Calu3 (cell line): Measurements from ENCODE around the gene DHFR2. TPM values are rescaled to one million over a fixed set of nuclear protein-coding genes. Genes with fewer than 3 reads are reported as not detected.
"Not testable (repeated sequence)": the region's sequence is repeated elsewhere in the genome, so short reads cannot be mapped to it uniquely, and the experiment has no call there.

ENCODE experiments used
- Bru-seq: library from RNA; stranded (reverse); fragments of 400-500 nt; gene quantifications from one replicate; lab custom pipeline; 2021; lab: Mats Ljungman, UMichigan
- BruChase-seq, 2 experiments: library from RNA; stranded (reverse); fragments of 400-500 nt; gene quantifications; one replicate each; lab custom pipeline; 2021; lab: Mats Ljungman, UMichigan
- BruUV-seq: library from RNA; stranded (reverse); fragments of 400-500 nt; replicated peaks from 2 replicates; lab custom pipeline; 2021; lab: Mats Ljungman, UMichigan
- CTCF ChIA-PET: fragments of 300-600 bp; sonication (Branson Sonifier 250); formaldehyde crosslinking; loops from one replicate; lab custom pipeline; 2022; ENCODE audit warnings: antibody characterized with exemption; lab: Charles Lee
- DNase-seq: peaks from one replicate; pipeline ENCODE4 v3.0.0; 2022
- H3K27ac Mint-ChIP-seq: one replicate; pipeline ENCODE4 v1.8.0; 2022; ENCODE audit warnings: mixed read lengths; ENCODE audit not compliant: unreplicated experiment
- H3K27me3 Mint-ChIP-seq: one replicate; pipeline ENCODE4 v1.8.0; 2022; ENCODE audit warnings: mixed read lengths; ENCODE audit not compliant: unreplicated experiment
- H3K36me3 Mint-ChIP-seq: one replicate; pipeline ENCODE4 v1.8.0; 2022; ENCODE audit warnings: mild to moderate bottlenecking, moderate library complexity, mixed read lengths; ENCODE audit not compliant: insufficient read depth, unreplicated experiment
- H3K4me1 Mint-ChIP-seq: one replicate; pipeline ENCODE4 v1.8.0; 2022; ENCODE audit warnings: mild to moderate bottlenecking, low read depth, mixed read lengths; ENCODE audit not compliant: unreplicated experiment
- H3K4me3 Mint-ChIP-seq: one replicate; pipeline ENCODE4 v1.8.0; 2022; ENCODE audit warnings: mild to moderate bottlenecking, low read depth, moderate library complexity, mixed read lengths; ENCODE audit not compliant: unreplicated experiment
- H3K9me3 Mint-ChIP-seq: one replicate; pipeline ENCODE4 v1.8.0; 2022; ENCODE audit warnings: low read depth, mixed read lengths; ENCODE audit not compliant: unreplicated experiment
- intact Hi-C: fragments of 100-400 bp; cut with micrococcal nuclease; formaldehyde crosslinking; loops from one replicate; pipeline ENCODE4 v1.10.0; 2022; ENCODE audit not compliant: unreplicated experiment
- long read RNA-seq: library from polyadenylated mRNA; stranded (forward); transcript quantifications from one replicate; pipeline ENCODE4 v2.0.0, GENCODE V29; 2022
- total RNA-seq: library from RNA; stranded (reverse); gene quantifications from 2 replicates; pipeline ENCODE4 v1.2.3, GENCODE V29; 2022
- TF ChIP-seq, protein P1 (sequence below): fragments of 200-600 bp; IDR thresholded peaks from one replicate; pipeline ENCODE4 v1.8.0; 2022; ENCODE audit warnings: antibody characterized with exemption; ENCODE audit not compliant: unreplicated experiment

Gene DHFR2
- total RNA-seq (5.0 and 5.4 TPM in 2 replicates), Bru-seq, nascent RNA (percentile 61 among the genes with signal in this experiment), BruChase-seq, experiment 1, labeled RNA remaining after a 6-hour chase (percentile 72 among the genes with signal in this experiment), BruChase-seq, experiment 2, labeled RNA remaining after a 2-hour chase (percentile 79 among the genes with signal in this experiment)
- long read RNA-seq, full-length matches to known transcripts = 3 of 5 reads
- long read RNA-seq, partial matches to known transcripts = 0 of 5 reads
- long read RNA-seq, other reads (novel, unspliced or antisense) = 2 of 5 reads

- no peaks in the 10 kb centered on the region for H3K27me3 Mint-ChIP-seq
- TF ChIP-seq, protein P1, sequence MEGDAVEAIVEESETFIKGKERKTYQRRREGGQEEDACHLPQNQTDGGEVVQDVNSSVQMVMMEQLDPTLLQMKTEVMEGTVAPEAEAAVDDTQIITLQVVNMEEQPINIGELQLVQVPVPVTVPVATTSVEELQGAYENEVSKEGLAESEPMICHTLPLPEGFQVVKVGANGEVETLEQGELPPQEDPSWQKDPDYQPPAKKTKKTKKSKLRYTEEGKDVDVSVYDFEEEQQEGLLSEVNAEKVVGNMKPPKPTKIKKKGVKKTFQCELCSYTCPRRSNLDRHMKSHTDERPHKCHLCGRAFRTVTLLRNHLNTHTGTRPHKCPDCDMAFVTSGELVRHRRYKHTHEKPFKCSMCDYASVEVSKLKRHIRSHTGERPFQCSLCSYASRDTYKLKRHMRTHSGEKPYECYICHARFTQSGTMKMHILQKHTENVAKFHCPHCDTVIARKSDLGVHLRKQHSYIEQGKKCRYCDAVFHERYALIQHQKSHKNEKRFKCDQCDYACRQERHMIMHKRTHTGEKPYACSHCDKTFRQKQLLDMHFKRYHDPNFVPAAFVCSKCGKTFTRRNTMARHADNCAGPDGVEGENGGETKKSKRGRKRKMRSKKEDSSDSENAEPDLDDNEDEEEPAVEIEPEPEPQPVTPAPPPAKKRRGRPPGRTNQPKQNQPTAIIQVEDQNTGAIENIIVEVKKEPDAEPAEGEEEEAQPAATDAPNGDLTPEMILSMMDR = no peak
- intact Hi-C loops = loop anchor here (5.0 kb wide), 1 partner anchor 35 kb away; the partner anchor contains the start of gene STX19
- DNase-seq = peak; percentile 86
- CTCF ChIA-PET = interaction anchor here (0.7 to 1.3 kb wide), 2 partner anchors 56 to 92 kb away, joined by 3 read pairs; no protein-coding TSS in a partner anchor
- H3K4me3 Mint-ChIP-seq = peak within 1 kb of the TSS; percentile 94
- peaks cover 4% of the 10 kb centered on the region for H3K9me3 Mint-ChIP-seq
- TSS peak; percentile 53 for BruUV-seq
- peak within 1 kb of the TSS; percentile 98 for H3K27ac Mint-ChIP-seq
- peaks cover 17% of the 10 kb centered on the region for H3K4me1 Mint-ChIP-seq
- peaks cover 24% of the 10 kb centered on the region for H3K36me3 Mint-ChIP-seq
Observed at GRCh38 chr3:94062513-94063404, at the start of gene DHFR2, which contains the start of gene NSUN3. Gene DHFR2, minus strand, starts transcription at chr3:94062916. Its CDS starts 1,405 bp downstream, at chr3:94061511. Gene NSUN3, plus strand, starts transcription at chr3:94063061. Its CDS starts 66 bp downstream, at chr3:94063127.

DNA sequence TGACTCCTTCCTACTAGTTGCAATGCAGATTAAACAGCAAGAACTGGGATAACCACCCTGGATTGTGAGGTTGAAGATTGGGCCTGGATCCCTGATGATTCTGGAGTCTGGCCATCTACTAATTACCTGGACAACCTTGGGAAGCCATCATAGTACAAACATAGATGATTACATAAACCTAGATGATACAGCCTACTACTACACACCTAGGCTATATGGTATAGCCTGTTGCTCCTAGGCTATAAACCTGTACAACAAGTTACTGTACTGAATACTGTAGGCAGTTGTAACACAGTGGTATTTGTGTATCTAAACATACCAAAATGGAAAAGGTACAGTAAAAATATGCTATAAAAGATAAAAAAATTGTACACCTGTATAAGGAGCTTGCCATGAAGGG is 48.1 kb upstream of the DHFR2 start:
- H3K27ac Mint-ChIP-seq = no peak overlapping the region
- TF ChIP-seq, protein P1 = no peak
- no peaks in the 10 kb centered on the region for H3K4me1 Mint-ChIP-seq
- CTCF ChIA-PET = interaction anchor here (0.6 kb wide), 1 partner anchor 676 kb away, joined by 3 read pairs; no protein-coding TSS in a partner anchor
- H3K36me3 Mint-ChIP-seq = no peaks in the 10 kb centered on the region
- H3K27me3 Mint-ChIP-seq = no peaks in the 10 kb centered on the region
- no peaks in the 10 kb centered on the region for H3K9me3 Mint-ChIP-seq
- intact Hi-C loops = no loop called here
- DNase-seq = no peak
- H3K4me3 Mint-ChIP-seq = no peak overlapping the region
- no TSS peak for BruUV-seq

GRCh38 chr3:94110232-94110631 is 47.5 kb upstream of the DHFR2 start:
- H3K27ac Mint-ChIP-seq, H3K4me1 Mint-ChIP-seq, H3K9me3 Mint-ChIP-seq, H3K4me3 Mint-ChIP-seq, H3K36me3 Mint-ChIP-seq, BruUV-seq, intact Hi-C loops, DNase-seq, H3K27me3 Mint-ChIP-seq: not testable (repeated sequence)
- CTCF ChIA-PET = interaction anchor here (0.6 kb wide), 1 partner anchor 677 kb away, joined by 3 read pairs; no protein-coding TSS in a partner anchor

DNA sequence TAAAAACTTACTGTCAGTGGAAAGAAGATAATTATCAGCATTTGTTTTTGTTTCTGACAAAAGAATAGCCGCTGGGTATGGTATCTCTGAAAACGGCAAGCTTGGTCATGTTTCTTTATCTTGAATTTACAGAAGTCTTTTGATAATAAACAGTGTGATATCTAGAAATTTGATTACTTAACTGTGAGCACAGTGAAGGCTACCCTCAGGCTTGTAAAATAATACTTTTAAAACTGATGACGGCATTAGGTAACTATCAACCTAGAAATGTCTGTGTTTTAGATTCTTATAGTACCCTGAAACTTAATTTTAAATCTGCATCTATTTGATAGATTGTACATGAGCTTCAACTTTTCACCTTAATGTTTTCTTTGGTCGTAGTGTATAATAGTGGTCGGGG is 43.6 kb upstream of the DHFR2 start:
- TF ChIP-seq, protein P1 = no peak
- no peaks in the 10 kb centered on the region for H3K4me1 Mint-ChIP-seq
- H3K27me3 Mint-ChIP-seq = no peaks in the 10 kb centered on the region
- CTCF ChIA-PET = no interaction called here
- no peak overlapping the region for H3K27ac Mint-ChIP-seq
- BruUV-seq = no TSS peak
- no peaks in the 10 kb centered on the region for H3K36me3 Mint-ChIP-seq
- intact Hi-C loops = loop anchor here (10.0 kb wide), 1 partner anchor 101 kb away; no protein-coding TSS in a partner anchor
- no peak overlapping the region for H3K4me3 Mint-ChIP-seq
- H3K9me3 Mint-ChIP-seq = no peaks in the 10 kb centered on the region
- no peak for DNase-seq
